ENCODE data around the gene CAMKK1.

CAMKK1 gene

DNA sequence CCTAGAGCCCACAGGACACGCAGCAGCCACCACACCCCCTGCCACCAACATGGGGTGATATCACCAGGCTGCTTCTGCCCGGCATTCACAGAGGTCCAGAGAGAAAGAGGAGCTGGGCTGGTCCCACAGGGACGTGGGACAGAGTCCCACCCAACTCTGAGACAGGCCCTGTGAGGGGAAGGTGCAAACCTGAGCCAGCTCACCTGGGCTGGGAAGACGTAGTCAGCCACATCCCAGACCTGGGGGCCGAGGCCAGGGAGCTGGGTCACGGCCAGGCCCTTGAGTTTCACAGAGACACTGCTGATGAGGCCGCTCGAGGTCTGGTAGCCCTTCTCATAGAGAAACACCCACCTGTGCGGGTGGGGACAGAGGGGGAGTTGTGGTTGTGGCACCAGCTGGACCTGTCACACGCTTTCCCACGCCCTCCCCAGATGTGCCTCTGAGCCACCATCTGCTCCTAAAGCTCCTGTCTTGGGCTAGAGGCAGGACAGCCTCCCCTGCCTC is 12.2 kb upstream of the CAMKK1 start:
- no peaks in the 10 kb centered on the region for H3K27me3 ChIP-seq (ENCODE audit: control insufficient read depth in 1 of 2, insufficient read depth in 2 of 2, low read length in 2 of 2)
- no peaks in the 10 kb centered on the region for H3K4me1 ChIP-seq (ENCODE audit: insufficient read depth, low read length)
- H3K4me3 ChIP-seq (ENCODE audit: low read depth in 1 of 2, low read length in 2 of 2): no peak overlapping the region
- no peaks in the 10 kb centered on the region for H3K9me3 ChIP-seq (ENCODE audit: low read length)
- H3K36me3 ChIP-seq (ENCODE audit: insufficient read depth, low read length): no peaks in the 10 kb centered on the region
- no peak overlapping the region for H3K9ac ChIP-seq (ENCODE audit: low read length)
- no peak overlapping the region for H3K27ac ChIP-seq (ENCODE audit: low read depth, low read length)

- Histone ChIP-seq H3K36me3 (ENCODE audit: insufficient read depth, low read length) (no peaks in the 10 kb centered on the region), H3K9me3 (ENCODE audit: low read length) (no peaks in the 10 kb centered on the region), H3K4me1 (ENCODE audit: insufficient read depth, low read length) (no peaks in the 10 kb centered on the region), H3K27ac (ENCODE audit: low read depth, low read length) (no peak overlapping the region), H3K4me3 (ENCODE audit: low read depth in 1 of 2, low read length in 2 of 2) (no peak overlapping the region), H3K27me3 (ENCODE audit: control insufficient read depth in 1 of 2, insufficient read depth in 2 of 2, low read length in 2 of 2) (no peaks in the 10 kb centered on the region), H3K9ac (ENCODE audit: low read length) (no peak overlapping the region)
Observed at GRCh38 chr17:3904501-3904900, 11.6 kb upstream of the CAMKK1 start.

- Histone ChIP-seq H3K27me3 (ENCODE audit: control insufficient read depth in 1 of 2, insufficient read depth in 2 of 2, low read length in 2 of 2) (no peaks in the 10 kb centered on the region), H3K4me1 (ENCODE audit: insufficient read depth, low read length) (no peaks in the 10 kb centered on the region), H3K27ac (ENCODE audit: low read depth, low read length) (no peak overlapping the region), H3K4me3 (ENCODE audit: low read depth in 1 of 2, low read length in 2 of 2) (no peak overlapping the region), H3K9me3 (ENCODE audit: low read length) (no peaks in the 10 kb centered on the region), H3K36me3 (ENCODE audit: insufficient read depth, low read length) (no peaks in the 10 kb centered on the region), H3K9ac (ENCODE audit: low read length) (no peak overlapping the region)
Observed at GRCh38 chr17:3903881-3904290, 11.0 kb upstream of the CAMKK1 start.

- Histone ChIP-seq H3K27me3 (ENCODE audit: control insufficient read depth in 1 of 2, insufficient read depth in 2 of 2, low read length in 2 of 2) (no peaks in the 10 kb centered on the region), H3K9ac (ENCODE audit: low read length) (no peak overlapping the region), H3K36me3 (ENCODE audit: insufficient read depth, low read length) (no peaks in the 10 kb centered on the region), H3K27ac (ENCODE audit: low read depth, low read length) (no peak overlapping the region), H3K4me1 (ENCODE audit: insufficient read depth, low read length) (no peaks in the 10 kb centered on the region), H3K4me3 (ENCODE audit: low read depth in 1 of 2, low read length in 2 of 2) (no peak overlapping the region), H3K9me3 (ENCODE audit: low read length) (no peaks in the 10 kb centered on the region)
Observed at GRCh38 chr17:3903051-3903825, 10.4 kb upstream of the CAMKK1 start.

DNA sequence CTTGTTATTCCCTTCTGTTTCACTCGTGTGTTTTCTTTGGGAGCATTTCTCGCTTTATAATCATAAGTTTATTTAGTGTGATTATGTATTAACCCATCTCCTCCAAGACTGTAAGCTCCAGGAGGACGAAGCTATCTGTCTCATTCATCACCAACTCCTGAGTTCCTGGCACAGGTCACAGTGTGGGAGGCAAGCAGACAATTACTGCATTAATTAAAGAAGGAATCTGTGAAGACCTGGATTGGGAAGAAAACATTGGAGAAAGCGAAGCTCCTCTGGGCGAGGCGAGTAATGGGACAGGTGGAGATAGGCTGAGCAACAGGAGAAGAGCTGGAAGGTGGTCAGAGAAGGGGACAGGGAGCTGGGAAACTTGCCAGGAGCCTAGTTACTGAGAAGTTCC is 7.8 kb upstream of the CAMKK1 start:
- no peak overlapping the region for H3K4me3 ChIP-seq (ENCODE audit: low read depth in 1 of 2, low read length in 2 of 2)
- H3K27ac ChIP-seq (ENCODE audit: low read depth, low read length): no peak overlapping the region
- H3K9ac ChIP-seq (ENCODE audit: low read length): no peak overlapping the region
- H3K9me3 ChIP-seq (ENCODE audit: low read length): no peaks in the 10 kb centered on the region
- H3K4me1 ChIP-seq (ENCODE audit: insufficient read depth, low read length): no peaks in the 10 kb centered on the region
- H3K27me3 ChIP-seq (ENCODE audit: control insufficient read depth in 1 of 2, insufficient read depth in 2 of 2, low read length in 2 of 2): no peaks in the 10 kb centered on the region
- H3K36me3 ChIP-seq (ENCODE audit: insufficient read depth, low read length): no peaks in the 10 kb centered on the region

GRCh38 chr17:3897731-3898130 is 4.9 kb upstream of the CAMKK1 start:
- no peaks in the 10 kb centered on the region for H3K9me3 ChIP-seq (ENCODE audit: low read length)
- no peak overlapping the region for H3K4me3 ChIP-seq (ENCODE audit: low read depth in 1 of 2, low read length in 2 of 2)
- no peaks in the 10 kb centered on the region for H3K36me3 ChIP-seq (ENCODE audit: insufficient read depth, low read length)
- H3K27ac ChIP-seq (ENCODE audit: low read depth, low read length): no peak overlapping the region
- H3K4me1 ChIP-seq (ENCODE audit: insufficient read depth, low read length): peaks cover 7% of the 10 kb centered on the region
- H3K9ac ChIP-seq (ENCODE audit: low read length): no peak overlapping the region
- H3K27me3 ChIP-seq (ENCODE audit: control insufficient read depth in 1 of 2, insufficient read depth in 2 of 2, low read length in 2 of 2): no peaks in the 10 kb centered on the region

DNA sequence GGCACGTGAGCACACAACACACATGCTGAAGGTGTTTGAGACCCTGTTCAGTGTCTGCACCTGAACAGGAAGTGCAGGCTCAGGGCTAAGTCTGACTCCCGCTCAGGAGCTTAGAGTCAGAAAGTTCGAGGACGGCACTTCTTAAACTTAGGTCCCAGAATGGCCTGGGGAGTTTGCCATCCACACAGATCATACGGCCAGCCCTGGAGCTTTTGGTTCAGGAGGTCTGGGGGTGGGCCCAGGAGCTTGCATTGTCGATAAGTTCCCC is 4.0 kb upstream of the CAMKK1 start:
- Histone ChIP-seq H3K4me3 (ENCODE audit: low read depth in 1 of 2, low read length in 2 of 2) (no peak overlapping the region), H3K9me3 (ENCODE audit: low read length) (no peaks in the 10 kb centered on the region), H3K27me3 (ENCODE audit: control insufficient read depth in 1 of 2, insufficient read depth in 2 of 2, low read length in 2 of 2) (no peaks in the 10 kb centered on the region), H3K9ac (ENCODE audit: low read length) (no peak overlapping the region), H3K36me3 (ENCODE audit: insufficient read depth, low read length) (no peaks in the 10 kb centered on the region), H3K4me1 (ENCODE audit: insufficient read depth, low read length) (peaks cover 8% of the 10 kb centered on the region), H3K27ac (ENCODE audit: low read depth, low read length) (no peak overlapping the region)

DNA sequence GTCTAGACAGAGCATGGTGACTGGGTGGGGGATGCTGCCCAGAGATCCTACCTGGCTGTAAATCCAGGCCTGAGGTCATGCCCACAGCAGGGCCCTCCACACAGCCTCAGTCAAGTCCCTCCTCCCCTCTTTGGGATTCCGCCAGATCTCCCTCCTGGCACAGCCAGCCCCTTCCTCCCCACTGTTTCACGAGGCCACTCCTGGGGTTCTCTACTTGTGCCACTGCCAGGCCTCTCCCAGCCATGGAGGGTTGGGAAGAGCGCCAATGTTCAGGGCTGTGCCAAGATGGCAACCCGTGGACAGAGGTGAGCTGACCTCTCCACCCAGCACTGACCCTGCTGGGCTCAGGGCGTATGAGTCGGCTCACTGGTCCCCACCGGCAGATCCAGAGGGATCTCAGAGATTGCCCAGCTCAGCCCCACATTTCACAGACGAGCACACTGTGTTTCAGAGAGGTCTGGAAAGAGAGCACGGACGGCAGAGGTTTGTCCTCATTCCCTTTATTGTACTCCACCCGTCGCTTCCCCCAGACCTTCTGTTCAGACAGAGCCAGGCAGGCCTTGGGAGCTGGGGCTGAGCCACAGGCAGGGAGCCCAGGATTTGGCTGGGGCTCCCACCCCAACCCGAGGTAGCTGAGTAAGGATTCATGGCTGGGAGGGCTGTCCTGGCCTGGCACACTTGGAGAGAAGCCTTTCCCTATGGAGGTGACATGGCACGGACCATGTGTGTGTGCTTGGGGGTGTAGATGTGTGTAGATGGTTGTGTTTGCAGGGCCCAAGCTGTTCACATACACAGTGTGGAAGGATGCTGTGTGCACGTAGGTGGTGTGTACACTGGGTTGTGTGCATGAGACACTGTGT is 3.5 kb upstream of the CAMKK1 start:
- no peaks in the 10 kb centered on the region for H3K27me3 ChIP-seq (ENCODE audit: control insufficient read depth in 1 of 2, insufficient read depth in 2 of 2, low read length in 2 of 2)
- H3K36me3 ChIP-seq (ENCODE audit: insufficient read depth, low read length): no peaks in the 10 kb centered on the region
- no peak overlapping the region for H3K4me3 ChIP-seq (ENCODE audit: low read depth in 1 of 2, low read length in 2 of 2)
- H3K9me3 ChIP-seq (ENCODE audit: low read length): no peaks in the 10 kb centered on the region
- H3K9ac ChIP-seq (ENCODE audit: low read length): no peak overlapping the region
- peaks cover 14% of the 10 kb centered on the region for H3K4me1 ChIP-seq (ENCODE audit: insufficient read depth, low read length)
- H3K27ac ChIP-seq (ENCODE audit: low read depth, low read length): no peak overlapping the region

- H3K4me3 ChIP-seq (ENCODE audit: low read depth in 1 of 2, low read length in 2 of 2): no peak overlapping the region
- no peaks in the 10 kb centered on the region for H3K9me3 ChIP-seq (ENCODE audit: low read length)
- no peak overlapping the region for H3K9ac ChIP-seq (ENCODE audit: low read length)
- H3K36me3 ChIP-seq (ENCODE audit: insufficient read depth, low read length): no peaks in the 10 kb centered on the region
- no peak overlapping the region for H3K27ac ChIP-seq (ENCODE audit: low read depth, low read length)
- H3K4me1 ChIP-seq (ENCODE audit: insufficient read depth, low read length): peaks cover 24% of the 10 kb centered on the region
- H3K27me3 ChIP-seq (ENCODE audit: control insufficient read depth in 1 of 2, insufficient read depth in 2 of 2, low read length in 2 of 2): no peaks in the 10 kb centered on the region
Observed at GRCh38 chr17:3895354-3895753, 2.5 kb upstream of the CAMKK1 start.

GRCh38 chr17:3894911-3895343 is 2.1 kb upstream of the CAMKK1 start:
- no peaks in the 10 kb centered on the region for H3K36me3 ChIP-seq (ENCODE audit: insufficient read depth, low read length)
- H3K9ac ChIP-seq (ENCODE audit: low read length): no peak overlapping the region
- H3K9me3 ChIP-seq (ENCODE audit: low read length): no peaks in the 10 kb centered on the region
- H3K4me1 ChIP-seq (ENCODE audit: insufficient read depth, low read length): peaks cover 28% of the 10 kb centered on the region
- H3K27ac ChIP-seq (ENCODE audit: low read depth, low read length): peak overlapping the region; percentile 16
- no peak overlapping the region for H3K4me3 ChIP-seq (ENCODE audit: low read depth in 1 of 2, low read length in 2 of 2)
- H3K27me3 ChIP-seq (ENCODE audit: control insufficient read depth in 1 of 2, insufficient read depth in 2 of 2, low read length in 2 of 2): no peaks in the 10 kb centered on the region

DNA sequence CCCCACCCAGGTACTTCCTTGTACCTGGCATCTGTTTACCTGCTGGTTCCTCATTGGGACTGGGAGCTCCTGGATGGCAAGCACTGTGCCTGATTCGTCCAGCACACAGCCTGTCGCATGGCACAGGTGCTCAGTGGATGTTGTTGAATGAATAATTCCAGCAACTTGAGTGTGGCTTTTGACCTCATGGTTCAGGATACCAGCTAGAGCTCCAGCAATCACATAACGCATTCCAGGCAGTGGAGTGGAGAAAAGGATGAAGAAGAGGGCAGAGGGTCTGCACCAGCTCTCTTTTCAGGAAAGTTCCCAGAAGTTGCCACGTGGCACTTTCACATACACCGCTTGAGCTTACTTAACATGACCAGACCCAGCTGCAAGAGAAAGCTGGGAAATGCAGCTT is 1.3 kb upstream of the CAMKK1 start:
- no peaks in the 10 kb centered on the region for H3K27me3 ChIP-seq (ENCODE audit: control insufficient read depth in 1 of 2, insufficient read depth in 2 of 2, low read length in 2 of 2)
- no peak overlapping the region for H3K9ac ChIP-seq (ENCODE audit: low read length)
- H3K36me3 ChIP-seq (ENCODE audit: insufficient read depth, low read length): no peaks in the 10 kb centered on the region
- no peaks in the 10 kb centered on the region for H3K9me3 ChIP-seq (ENCODE audit: low read length)
- peak overlapping the region; percentile 67 for H3K27ac ChIP-seq (ENCODE audit: low read depth, low read length)
- peaks cover 36% of the 10 kb centered on the region for H3K4me1 ChIP-seq (ENCODE audit: insufficient read depth, low read length)
- no peak overlapping the region for H3K4me3 ChIP-seq (ENCODE audit: low read depth in 1 of 2, low read length in 2 of 2)

All from muscle layer of colon (tissue), 2 donors.